Measurements from ENCODE around the gene TEX48.

DNA sequence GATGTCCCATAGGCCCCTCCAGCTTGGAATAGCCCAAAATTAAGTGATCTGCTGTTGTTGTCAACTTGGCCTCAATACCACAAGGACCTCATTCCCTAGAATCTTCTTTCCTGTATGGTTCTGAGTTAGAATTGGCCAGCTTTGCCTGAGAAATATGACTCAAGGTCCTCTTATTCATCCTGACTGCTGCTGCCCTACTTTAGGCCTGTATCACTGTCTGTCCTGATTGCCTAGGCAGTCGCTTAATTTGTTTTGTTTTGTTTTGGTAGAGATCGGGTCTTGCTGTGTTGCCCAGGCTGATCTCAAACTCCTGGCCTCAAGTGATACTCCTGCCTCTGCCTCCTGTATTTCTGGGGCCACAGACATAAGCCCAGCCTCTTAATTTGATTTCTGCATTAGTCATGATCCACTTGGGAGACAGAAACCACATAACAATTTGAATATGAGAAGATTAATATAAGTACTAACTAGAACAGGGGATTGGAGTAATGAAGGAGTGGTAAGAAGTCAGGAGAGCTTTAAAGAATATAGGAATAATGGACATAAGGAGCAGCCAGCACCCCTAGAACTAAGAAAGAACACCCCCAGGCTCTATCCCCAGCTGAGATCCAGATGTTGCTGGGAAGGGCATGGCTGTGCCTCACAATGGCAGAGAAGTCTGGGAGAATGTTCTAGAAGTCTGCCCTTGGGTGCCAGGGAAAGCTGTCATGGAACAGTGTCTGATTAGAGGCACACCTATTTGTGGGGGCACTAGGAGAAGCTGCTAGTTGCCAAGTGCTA is 29.0 kb downstream of the TEX48 start:
- TF ChIP-seq, protein P1, sequence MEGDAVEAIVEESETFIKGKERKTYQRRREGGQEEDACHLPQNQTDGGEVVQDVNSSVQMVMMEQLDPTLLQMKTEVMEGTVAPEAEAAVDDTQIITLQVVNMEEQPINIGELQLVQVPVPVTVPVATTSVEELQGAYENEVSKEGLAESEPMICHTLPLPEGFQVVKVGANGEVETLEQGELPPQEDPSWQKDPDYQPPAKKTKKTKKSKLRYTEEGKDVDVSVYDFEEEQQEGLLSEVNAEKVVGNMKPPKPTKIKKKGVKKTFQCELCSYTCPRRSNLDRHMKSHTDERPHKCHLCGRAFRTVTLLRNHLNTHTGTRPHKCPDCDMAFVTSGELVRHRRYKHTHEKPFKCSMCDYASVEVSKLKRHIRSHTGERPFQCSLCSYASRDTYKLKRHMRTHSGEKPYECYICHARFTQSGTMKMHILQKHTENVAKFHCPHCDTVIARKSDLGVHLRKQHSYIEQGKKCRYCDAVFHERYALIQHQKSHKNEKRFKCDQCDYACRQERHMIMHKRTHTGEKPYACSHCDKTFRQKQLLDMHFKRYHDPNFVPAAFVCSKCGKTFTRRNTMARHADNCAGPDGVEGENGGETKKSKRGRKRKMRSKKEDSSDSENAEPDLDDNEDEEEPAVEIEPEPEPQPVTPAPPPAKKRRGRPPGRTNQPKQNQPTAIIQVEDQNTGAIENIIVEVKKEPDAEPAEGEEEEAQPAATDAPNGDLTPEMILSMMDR (IDR thresholded peaks at IDR 0.05): no peak
- TF ChIP-seq POLR2A (IDR thresholded peaks at IDR 0.05): no peak

All from tibial nerve (tissue), 3 donors.